Caco-2 (cell line): Measurements from ENCODE around the gene EFL1. TPM values are rescaled to one million over a fixed set of nuclear protein-coding genes. Genes with fewer than 3 reads are reported as not detected.

Source experiments
- BruUV-seq: library from RNA; stranded (reverse); fragments of 400-500 nt; replicated peaks from 2 replicates; lab custom pipeline; 2021; lab: Mats Ljungman, UMichigan
- CTCF ChIA-PET: fragments of 300-600 bp; sonication (Branson Sonifier 250); formaldehyde crosslinking; loops from one replicate; lab custom pipeline; 2022; ENCODE audit warnings: antibody characterized with exemption; lab: Charles Lee
- POLR2A ChIA-PET: fragments of 300-600 bp; sonication (Branson Sonifier 250); formaldehyde crosslinking; loops from one replicate; lab custom pipeline; 2022; ENCODE audit warnings: antibody characterized with exemption; lab: Charles Lee
- DNase-seq, 2 experiments: peaks; one replicate each; pipeline versions ENCODE4 v3.0.0 to v3.0.0-alpha.2; 2020 to 2022
- H3K27me3 ChIP-seq: replicated peaks from 2 replicates; pipeline ENCODE4 v1.6.0; 2011; ENCODE audit warnings: low read length; ENCODE audit not compliant: control insufficient read depth, insufficient read depth
- H3K36me3 ChIP-seq: 2 replicates; pipeline ENCODE4 v1.5.1; 2011; ENCODE audit warnings: low read length; ENCODE audit not compliant: control insufficient read depth, insufficient read depth
- H3K4me1 ChIP-seq: fragments of 250-450 bp; sonication (Bioruptor Pico); 2 replicates; pipeline ENCODE4 v1.5.1; 2020; ENCODE audit warnings: mild to moderate bottlenecking
- H3K4me3 ChIP-seq: 2 replicates; pipeline ENCODE4 v1.5.1; 2011; ENCODE audit warnings: low read depth, mild to moderate bottlenecking, control low read depth, low read length
- H3K9me3 ChIP-seq: fragments of 250-450 bp; sonication (Bioruptor Pico); 2 replicates; pipeline ENCODE4 v1.5.1; 2020; ENCODE audit warnings: mild to moderate bottlenecking, moderate library complexity
- H3K27ac Mint-ChIP-seq: one replicate; pipeline ENCODE4 v1.8.0; 2022; ENCODE audit warnings: mixed read lengths; ENCODE audit not compliant: unreplicated experiment
- H3K27me3 Mint-ChIP-seq: one replicate; pipeline ENCODE4 v1.8.0; 2022; ENCODE audit warnings: mixed read lengths; ENCODE audit not compliant: insufficient read depth, unreplicated experiment
- H3K36me3 Mint-ChIP-seq: one replicate; pipeline ENCODE4 v1.8.0; 2022; ENCODE audit warnings: mild to moderate bottlenecking, mixed read lengths; ENCODE audit not compliant: insufficient read depth, unreplicated experiment
- H3K4me1 Mint-ChIP-seq: one replicate; pipeline ENCODE4 v1.8.0; 2022; ENCODE audit warnings: low read depth, mixed read lengths; ENCODE audit not compliant: unreplicated experiment
- H3K4me3 Mint-ChIP-seq: one replicate; pipeline ENCODE4 v1.8.0; 2022; ENCODE audit warnings: mild to moderate bottlenecking, moderate library complexity, mixed read lengths; ENCODE audit not compliant: unreplicated experiment
- H3K9me3 Mint-ChIP-seq: one replicate; pipeline ENCODE4 v1.8.0; 2022; ENCODE audit warnings: mixed read lengths; ENCODE audit not compliant: unreplicated experiment
- CTCF ChIP-seq, 2 experiments: fragments of 200-600 bp in 1 of 2; IDR thresholded peaks; 1 replicate in 1 of 2; 2 replicates in 1 of 2; pipeline versions ENCODE4 v1.5.1 to v1.8.0; 2011 to 2022; ENCODE audit warnings: antibody characterized with exemption in 1 of 2, control low read depth in 1 of 2, inconsistent platforms in 1 of 2, low read depth in 1 of 2, low read length in 1 of 2, mild to moderate bottlenecking in 1 of 2, moderate library complexity in 1 of 2; ENCODE audit not compliant: insufficient read depth in 1 of 2, severe bottlenecking in 1 of 2, unreplicated experiment in 1 of 2
- intact Hi-C: fragments of 100-400 bp; cut with micrococcal nuclease; formaldehyde crosslinking; loops from one replicate; pipeline ENCODE4 v1.10.0; 2022; ENCODE audit not compliant: unreplicated experiment
- total RNA-seq: library from RNA; stranded (reverse); gene quantifications from 2 replicates; pipeline ENCODE4 v1.2.3, GENCODE V29; 2022

Gene EFL1
- total RNA-seq, 1 experiment from 2014 or later, result 10.3 TPM

GRCh38 chr15:82100111-82100929 lies 162.2 kb downstream of the EFL1 start:
- POLR2A ChIA-PET, result no interaction called here
- no peak for DNase-seq
- Mint-ChIP-seq H3K4me3 (no peak overlapping the region), H3K27ac (no peak overlapping the region), H3K36me3 (no peaks in the 10 kb centered on the region), H3K9me3 (no peaks in the 10 kb centered on the region), H3K4me1 (no peaks in the 10 kb centered on the region), H3K27me3 (peaks cover 13% of the 10 kb centered on the region)
- intact Hi-C loops, result loop anchor here (10.0 kb wide), 1 partner anchor 616 kb away; no protein-coding TSS in a partner anchor
- Histone ChIP-seq H3K27me3 (no peaks in the 10 kb centered on the region), H3K4me1 (no peaks in the 10 kb centered on the region), H3K4me3 (no peak overlapping the region), H3K36me3 (no peaks in the 10 kb centered on the region), H3K9me3 (no peaks in the 10 kb centered on the region)
- CTCF ChIA-PET, result interaction anchor here (1.3 kb wide), 1 partner anchor 8 kb away, joined by 4 read pairs; no protein-coding TSS in a partner anchor
- no TSS peak for BruUV-seq
- no peak for TF ChIP-seq CTCF (IDR thresholded peaks at IDR 0.05; ENCODE audit: insufficient read depth in 1 of 2, low read depth in 1 of 2, low read length in 1 of 2, severe bottlenecking in 1 of 2, unreplicated experiment in 1 of 2)

- no peaks in the 10 kb centered on the region for H3K9me3 Mint-ChIP-seq
- H3K27ac Mint-ChIP-seq, result no peak overlapping the region
- intact Hi-C loops, result no loop called here
- Histone ChIP-seq H3K4me3 (no peak overlapping the region), H3K9me3 (no peaks in the 10 kb centered on the region), H3K4me1 (no peaks in the 10 kb centered on the region), H3K27me3 (no peaks in the 10 kb centered on the region), H3K36me3 (no peaks in the 10 kb centered on the region)
- no peak for DNase-seq
- H3K36me3 Mint-ChIP-seq, result no peaks in the 10 kb centered on the region
- POLR2A ChIA-PET, result no interaction called here
- H3K4me3 Mint-ChIP-seq, result no peak overlapping the region
- H3K4me1 Mint-ChIP-seq, result no peaks in the 10 kb centered on the region
- CTCF ChIA-PET, result no interaction called here
- H3K27me3 Mint-ChIP-seq, result peaks cover 24% of the 10 kb centered on the region
- no peak for TF ChIP-seq CTCF (IDR thresholded peaks at IDR 0.05; ENCODE audit: insufficient read depth in 1 of 2, low read depth in 1 of 2, low read length in 1 of 2, severe bottlenecking in 1 of 2, unreplicated experiment in 1 of 2)
- BruUV-seq, result no TSS peak
Measured at GRCh38 chr15:82098674-82099073, 163.9 kb downstream of the EFL1 start.

- Histone ChIP-seq H3K9me3 (no peaks in the 10 kb centered on the region), H3K27me3 (no peaks in the 10 kb centered on the region), H3K4me3 (no peak overlapping the region), H3K4me1 (no peaks in the 10 kb centered on the region), H3K36me3 (no peaks in the 10 kb centered on the region)
- Mint-ChIP-seq H3K4me3 (no peak overlapping the region), H3K27ac (no peak overlapping the region), H3K9me3 (no peaks in the 10 kb centered on the region), H3K36me3 (no peaks in the 10 kb centered on the region), H3K27me3 (peaks cover 18% of the 10 kb centered on the region), H3K4me1 (no peaks in the 10 kb centered on the region)
- CTCF ChIA-PET, result no interaction called here
- POLR2A ChIA-PET, result no interaction called here
- DNase-seq, result no peak
- BruUV-seq, result no TSS peak
- no peak for TF ChIP-seq CTCF (IDR thresholded peaks at IDR 0.05; ENCODE audit: insufficient read depth in 1 of 2, low read depth in 1 of 2, low read length in 1 of 2, severe bottlenecking in 1 of 2, unreplicated experiment in 1 of 2)
- intact Hi-C loops, result no loop called here
Measured at GRCh38 chr15:82095803-82096202, 166.7 kb downstream of the EFL1 start.
